ENCODE data around the gene FKBP6.
"Not testable (repeated sequence)": the region's sequence is repeated elsewhere in the genome, so short reads cannot be mapped to it uniquely, and the experiment has no call there.

The FKBP6 gene

GRCh38 chr7:73358590-73359275, 30.8 kb downstream of the FKBP6 start:
- DNase-seq, result no peak

- DNase-seq, result no peak
Observed at GRCh38 chr7:73359306-73359705, 31.3 kb downstream of the FKBP6 start.

DNA sequence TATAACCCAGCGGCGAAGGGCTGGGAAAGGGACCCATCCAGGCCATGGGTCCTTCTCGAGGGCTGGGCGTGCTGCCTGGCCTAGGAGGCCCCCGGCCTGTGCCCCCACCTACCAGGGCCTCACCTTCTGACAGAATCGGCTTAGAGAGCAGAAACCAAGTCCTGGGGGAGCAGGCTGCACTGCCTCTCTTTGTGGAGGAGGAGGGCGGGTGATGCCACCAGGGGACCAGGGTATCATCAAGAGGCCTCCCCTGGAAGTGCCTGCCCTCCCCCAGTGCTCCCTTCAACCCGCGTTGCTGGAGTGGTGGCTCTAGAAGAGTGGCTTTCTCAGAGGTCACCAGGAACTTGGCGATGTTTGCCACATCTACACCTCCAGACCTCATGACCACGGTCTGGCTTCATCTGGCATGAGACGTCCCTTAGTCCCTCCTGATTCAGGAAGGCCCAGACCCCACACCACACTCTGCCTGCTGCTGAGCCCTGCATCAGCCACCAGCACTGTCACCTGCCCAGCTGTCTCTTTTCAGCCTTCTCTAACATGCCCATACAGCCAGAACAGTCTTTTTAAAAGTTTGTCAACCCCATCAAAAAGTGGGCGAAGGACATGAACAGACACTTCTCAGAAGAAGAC, 31.9 kb downstream of the FKBP6 start:
- DNase-seq, result no peak

DNA sequence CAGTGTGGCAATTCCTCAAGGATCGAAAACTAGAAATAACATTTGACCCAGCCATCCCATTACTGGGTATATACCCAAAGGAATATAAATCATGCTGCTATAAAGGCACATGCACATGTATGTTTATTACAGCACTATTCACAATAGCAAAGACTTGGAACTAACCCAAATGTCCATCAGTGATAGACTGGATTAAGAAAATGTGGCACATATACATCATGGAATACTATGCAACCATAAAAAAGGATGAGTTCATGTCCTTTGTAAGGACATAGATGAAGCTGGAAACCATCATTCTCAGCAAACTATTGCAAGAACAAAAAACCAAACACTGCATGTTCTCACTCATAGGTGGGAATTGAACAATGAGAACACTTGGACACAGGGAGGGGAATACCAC, 32.6 kb downstream of the FKBP6 start:
- not testable (repeated sequence) for DNase-seq

GRCh38 chr7:73363225-73364005, 35.5 kb downstream of the FKBP6 start:
- no peak for DNase-seq

GRCh38 chr7:73364006-73364728, 36.2 kb downstream of the FKBP6 start:
- no peak for DNase-seq

DNA sequence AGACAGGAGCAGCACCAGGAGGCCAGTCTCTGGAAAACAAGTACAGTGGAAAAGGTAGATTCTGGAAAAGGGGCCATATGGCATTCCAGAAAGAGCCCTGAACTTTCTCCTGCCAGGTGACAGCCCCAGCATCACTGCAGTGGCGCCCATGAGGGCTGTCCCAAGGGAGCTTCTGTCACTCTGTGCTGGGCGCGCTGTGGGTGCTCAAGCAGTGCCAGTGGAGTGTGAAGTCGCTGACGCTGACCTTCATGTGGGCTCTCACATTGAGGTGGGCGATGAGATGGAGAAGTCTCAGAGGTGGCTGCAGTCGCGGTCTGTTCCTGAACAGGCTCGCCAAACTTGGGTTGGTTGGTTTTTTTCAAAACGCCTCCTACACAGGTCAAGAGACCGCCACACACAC, 38.2 kb downstream of the FKBP6 start:
- DNase-seq, result no peak

DNA sequence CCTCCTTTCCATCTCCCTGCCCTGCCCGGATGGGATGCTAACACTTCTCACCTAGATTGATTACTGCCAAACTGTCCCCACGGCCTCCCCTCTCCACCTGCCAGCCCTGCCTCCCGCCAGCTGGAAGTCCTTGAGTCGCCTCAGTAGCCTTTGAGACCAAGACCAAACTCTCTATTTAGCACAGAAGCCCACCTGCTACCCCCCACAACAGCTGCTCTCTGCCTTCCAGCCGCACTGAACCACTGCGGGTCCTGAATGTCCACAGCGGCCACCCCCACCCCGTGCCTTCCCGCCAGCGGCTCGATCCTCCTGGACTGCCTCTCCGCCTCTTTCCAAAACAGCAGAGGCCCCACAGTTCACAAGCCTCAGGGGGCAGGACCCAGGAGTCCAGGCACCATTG, 39.0 kb downstream of the FKBP6 start:
- no peak for DNase-seq

- no peak for DNase-seq
Observed at GRCh38 chr7:73369009-73369408, 41.0 kb downstream of the FKBP6 start.

DNA sequence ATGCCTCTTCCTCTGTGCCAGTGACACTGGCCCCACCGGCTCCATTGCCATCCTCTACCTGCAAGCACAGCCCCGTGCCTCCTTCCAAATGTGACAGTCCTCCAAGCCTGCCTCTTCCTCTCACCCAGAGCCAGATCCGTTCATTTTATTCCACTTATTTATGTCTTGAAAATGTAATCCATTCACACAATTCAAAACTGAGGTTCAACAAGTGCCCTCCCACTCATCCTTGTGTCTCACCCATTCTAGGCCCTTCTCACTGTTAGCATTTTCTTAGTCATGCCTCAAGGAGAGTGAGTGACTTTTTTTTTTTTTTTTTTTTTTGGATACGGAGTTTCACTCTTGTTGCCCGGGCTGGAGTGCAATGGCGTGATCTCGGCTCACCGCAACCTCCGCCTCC, 41.7 kb downstream of the FKBP6 start:
- no peak for DNase-seq

DNA sequence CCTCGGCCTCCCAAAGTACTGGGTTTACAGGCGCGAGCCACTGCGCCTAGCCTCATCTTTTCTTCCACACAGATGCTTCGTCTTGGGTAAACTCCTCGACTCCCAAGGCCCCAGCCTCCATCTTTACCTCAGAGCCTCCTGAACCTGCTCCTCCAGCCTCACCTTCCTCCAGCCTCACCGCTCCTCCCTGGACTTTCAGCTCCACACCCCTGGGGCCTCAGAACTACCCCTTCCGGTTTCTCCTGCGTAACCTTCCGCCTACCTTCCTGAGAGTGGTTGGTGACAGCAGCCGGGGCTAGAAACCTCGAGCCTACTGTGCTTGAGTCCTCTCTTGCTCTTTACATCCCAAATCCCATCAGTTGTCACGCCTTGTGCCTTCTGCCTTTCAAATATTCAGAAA, 45.8 kb downstream of the FKBP6 start:
- no peak for DNase-seq

DNA sequence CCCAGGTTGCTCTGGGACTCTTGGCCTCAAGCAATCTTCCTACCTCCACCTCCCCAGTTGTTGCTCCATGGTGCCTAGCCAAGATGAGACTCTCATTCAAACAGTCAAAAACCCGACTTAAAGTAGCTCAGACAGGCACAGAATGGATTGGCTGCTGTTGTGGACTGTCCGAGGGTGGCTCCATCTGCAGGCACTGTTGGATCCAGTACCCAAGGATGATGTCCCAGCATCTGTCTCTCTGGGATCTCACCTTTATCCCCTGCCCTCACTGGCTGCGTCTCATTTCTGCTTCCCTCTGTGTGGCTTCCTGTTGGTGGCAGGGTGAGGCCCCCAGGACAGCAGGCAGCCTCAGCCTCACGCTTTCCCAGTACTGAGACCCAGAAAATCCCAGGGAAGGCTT, 48.3 kb downstream of the FKBP6 start:
- DNase-seq, result not testable (repeated sequence)

DNA sequence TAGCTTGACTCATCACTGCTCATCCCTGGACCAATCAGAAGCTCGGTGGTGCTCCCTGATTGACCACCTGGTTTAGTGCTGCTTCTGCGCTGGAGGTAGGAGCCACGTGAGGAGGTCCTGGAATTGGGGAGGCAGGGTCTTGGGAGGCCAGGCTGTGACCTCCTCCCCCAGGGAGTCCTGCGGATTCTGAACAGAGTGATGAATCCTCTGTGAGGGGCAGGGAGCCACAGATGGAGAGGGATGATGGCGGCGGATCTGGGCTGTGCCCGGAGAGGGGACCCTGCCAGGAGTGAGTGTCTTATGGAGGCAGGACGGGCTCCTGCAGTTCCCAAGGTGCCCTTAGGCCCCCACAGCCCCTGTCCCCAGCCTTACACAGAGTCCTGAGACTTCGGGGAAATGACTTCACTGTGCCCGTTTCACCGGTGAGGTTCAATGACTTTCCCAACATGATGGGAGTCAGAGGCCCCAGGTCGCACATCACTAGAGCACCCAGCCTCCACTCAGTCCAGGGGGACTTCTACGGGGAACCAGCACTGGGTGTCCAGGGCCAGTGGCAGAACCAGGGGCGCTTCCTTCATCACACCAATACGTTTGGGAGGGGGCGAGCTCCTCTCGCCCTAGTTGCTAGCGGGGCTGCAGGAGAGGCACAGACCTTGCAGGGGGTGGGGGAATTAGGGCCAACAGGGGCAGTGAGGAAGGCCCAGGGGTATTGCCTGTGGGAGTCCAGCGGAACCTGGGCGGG, 48.9 kb downstream of the FKBP6 start:
- no peak for DNase-seq

DNA sequence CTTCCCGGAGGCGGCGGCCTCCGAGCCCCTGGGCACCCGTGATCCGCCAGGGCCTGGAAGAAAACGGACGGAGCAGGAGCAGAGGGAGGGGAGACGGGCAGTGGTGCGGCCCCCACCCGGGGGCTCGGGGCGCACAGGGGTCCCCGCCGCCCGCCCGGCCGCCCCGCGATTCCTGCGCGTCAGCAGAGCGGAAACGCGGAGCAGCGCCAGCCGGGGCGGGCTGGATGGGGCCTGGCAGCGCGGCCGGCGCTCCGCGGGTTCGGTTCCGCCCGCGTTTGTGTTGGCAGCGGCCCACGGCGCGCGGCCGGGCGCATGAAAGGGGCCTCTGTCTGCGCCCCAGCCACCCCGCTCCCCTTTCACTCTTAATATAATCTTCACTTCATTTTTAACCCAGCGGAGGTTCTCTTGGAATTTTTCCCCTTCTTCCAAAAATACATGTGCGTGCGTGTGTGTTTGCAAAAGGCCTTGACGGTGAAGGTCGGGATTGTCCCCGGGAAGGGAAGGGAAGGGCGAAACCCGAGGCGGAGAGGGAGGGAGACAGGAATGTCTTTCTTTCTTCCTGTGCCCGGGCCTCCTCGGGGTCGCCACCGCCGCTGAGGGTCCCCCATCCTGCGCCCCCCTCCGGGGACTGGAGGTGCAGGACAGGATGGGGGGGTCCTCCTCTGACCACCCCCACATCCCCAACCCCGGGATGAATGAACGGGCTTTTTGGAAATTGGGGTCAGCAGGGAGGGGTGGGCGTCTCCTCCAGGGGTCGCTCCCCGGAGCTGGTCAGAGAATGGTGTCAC, 49.6 kb downstream of the FKBP6 start:
- not testable (repeated sequence) for DNase-seq

DNA sequence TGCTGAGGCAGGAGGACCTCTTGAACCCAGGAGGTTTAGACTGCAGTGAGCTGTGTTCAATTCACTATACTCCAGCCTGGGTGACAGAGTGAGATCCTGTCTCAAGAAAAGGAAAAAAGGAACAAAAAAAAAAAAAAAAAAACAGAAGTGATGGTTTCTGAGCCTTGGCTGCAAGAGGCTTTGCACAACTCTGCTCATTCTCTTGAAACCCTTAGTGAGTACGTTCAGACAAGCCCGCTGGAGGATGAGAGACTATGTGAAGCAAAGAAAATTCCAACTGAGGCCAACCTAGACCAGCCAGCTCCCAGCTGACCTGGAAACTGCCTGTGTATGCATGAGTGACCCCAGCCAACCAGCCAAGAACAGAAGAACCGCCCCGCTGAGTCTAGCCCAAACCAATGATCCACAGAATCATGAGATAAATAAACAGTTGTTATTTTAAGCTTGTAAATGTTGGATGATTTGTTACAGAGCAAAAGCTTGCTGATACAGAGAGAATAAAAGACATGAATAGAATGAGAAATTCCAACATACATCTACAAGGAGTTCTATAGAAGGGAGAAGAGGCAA, 55.1 kb downstream of the FKBP6 start:
- DNase-seq, result no peak

DNA sequence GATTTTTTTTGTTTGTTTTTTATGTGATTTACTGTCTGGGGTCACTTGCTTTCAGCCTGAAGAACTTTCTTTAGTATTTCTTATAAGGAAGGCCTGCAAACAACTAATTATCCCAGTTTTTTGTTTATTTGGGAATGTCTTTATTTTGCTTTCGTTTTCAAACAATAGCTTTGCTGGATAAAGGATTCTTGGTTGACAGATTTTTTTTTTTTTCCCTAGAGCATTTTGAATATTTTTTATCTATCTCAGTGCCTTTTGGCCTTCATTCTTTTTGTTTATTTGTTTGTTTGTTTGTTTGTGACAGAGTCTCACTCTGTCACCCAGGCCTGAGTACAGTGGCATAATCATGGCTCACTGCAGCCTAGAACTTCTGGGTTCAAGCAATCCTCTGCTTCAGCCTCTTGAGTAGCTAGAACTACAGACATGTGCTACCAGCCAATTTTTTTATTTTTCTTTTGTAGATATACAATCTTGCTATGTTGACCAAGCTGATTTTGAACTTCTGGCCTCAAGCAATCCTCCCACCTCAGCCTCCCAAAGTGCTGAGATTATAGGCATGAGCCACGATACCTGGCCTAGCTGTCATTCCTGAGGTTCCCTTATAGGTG, 59.4 kb downstream of the FKBP6 start:
- DNase-seq, result no peak

DNA sequence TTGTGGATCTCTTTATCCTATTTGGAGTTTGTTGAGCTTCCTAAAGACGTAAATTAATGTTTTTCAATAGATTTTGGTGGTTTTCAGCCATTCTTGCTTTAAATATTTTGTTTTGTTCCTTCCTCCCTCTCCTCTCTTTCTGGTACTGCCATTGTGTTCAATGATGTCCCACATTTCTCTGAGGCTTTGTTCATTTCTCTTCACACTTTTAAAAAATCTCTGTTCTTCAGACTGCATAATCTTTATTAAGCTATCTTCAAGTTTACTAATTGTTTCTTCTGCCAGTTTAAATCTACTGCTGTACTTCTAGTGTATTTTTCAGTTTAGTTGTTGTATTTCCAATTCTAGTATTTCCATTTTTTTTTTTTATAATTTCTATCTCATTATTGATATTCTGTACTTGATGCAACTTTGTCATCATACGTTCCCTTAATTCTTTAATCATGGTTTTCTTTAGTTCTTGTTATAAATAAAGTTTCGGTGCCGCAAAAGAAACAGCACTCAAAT, 60.0 kb downstream of the FKBP6 start:
- DNase-seq, result no peak

GRCh38 chr7:73391396-73391795, 63.4 kb downstream of the FKBP6 start:
- DNase-seq, result no peak

- no peak for DNase-seq
Observed at GRCh38 chr7:73394422-73394821, 66.5 kb downstream of the FKBP6 start.

Measured in activated CD4-positive, alpha-beta T cell treated with anti-CD3 and anti-CD28 coated beads for 48 hours (primary cell).